Tibial artery (tissue), 4 donors: ENCODE measurements around the gene CNGB1.
A peak's percentile ranks its signal among the peaks of the same experiment; 100 is the strongest.

ENCODE experiments used
- DNase-seq, 2 donors: peaks; one replicate each; pipeline ENCODE4 v3.0.0-alpha.2; 2019
- H3K27ac ChIP-seq, 2 donors: fragments of 200-600 bp; sonication (generic) in 1 of 2; 1 replicate in 1 of 2; 2 replicates in 1 of 2; pipeline ENCODE4 v1.5.1; 2018 to 2019; ENCODE audit warnings: mild to moderate bottlenecking in 1 of 2
- H3K27me3 ChIP-seq, 2 donors: fragments of 200-600 bp; sonication (generic) in 1 of 2; one replicate each; pipeline versions ENCODE4 v1.5.1 to v1.6.0; 2016 to 2019
- H3K36me3 ChIP-seq, 3 donors: fragments of 200-600 bp; sonication (generic) in 2 of 3; one replicate each; pipeline ENCODE4 v1.5.1; 2016 to 2019; ENCODE audit warnings: mild to moderate bottlenecking in 2 of 3
- H3K4me1 ChIP-seq, 4 donors: fragments of 200-600 bp; sonication (generic) in 2 of 4; 1 replicate in 3 of 4; 2 replicates in 1 of 4; pipeline ENCODE4 v1.5.1; 2016 to 2019
- H3K4me3 ChIP-seq, 2 donors: fragments of 200-600 bp; sonication (generic) in 1 of 2; 1 replicate in 1 of 2; 2 replicates in 1 of 2; pipeline ENCODE4 v1.5.1; 2018 to 2019; ENCODE audit warnings: mild to moderate bottlenecking in 2 of 2
- H3K9me3 ChIP-seq, 3 donors: fragments of 200-600 bp; sonication (generic) in 1 of 3; one replicate each; pipeline ENCODE4 v1.5.1; 2016 to 2019
- CTCF ChIP-seq, 2 experiments: fragments of 200-600 bp in 1 of 2; fragments of 450-650 bp in 1 of 2; IDR thresholded peaks; one replicate each; pipeline ENCODE4 v1.5.1; 2017 to 2019; ENCODE audit warnings: antibody characterized with exemption in 2 of 2, mild to moderate bottlenecking in 1 of 2, moderate library complexity in 1 of 2
- intact Hi-C: fragments of 100-400 bp; cut with DNase I; formaldehyde crosslinking; loops from one replicate; pipeline ENCODE4 v1.15.0; 2023; ENCODE audit warnings: low total_unique reads

CNGB1 gene

GRCh38 chr16:57941016-57941664, 29.8 kb downstream of the CNGB1 start:
- peaks cover 0 to 36% of the 10 kb centered on the region in 2 donors for H3K27me3 ChIP-seq
- DNase-seq, result no peak
- no peak for TF ChIP-seq CTCF (IDR thresholded peaks at IDR 0.05)
- intact Hi-C loops, result no loop called here
- H3K9me3 ChIP-seq, result no peaks in the 10 kb centered on the region
- no peak overlapping the region for H3K4me3 ChIP-seq
- H3K4me1 ChIP-seq, result peaks cover 0 to 13% (median 0%) of the 10 kb centered on the region in 4 donors
- H3K27ac ChIP-seq, result no peak overlapping the region
- no peaks in the 10 kb centered on the region for H3K36me3 ChIP-seq

- H3K9me3 ChIP-seq, result no peaks in the 10 kb centered on the region
- H3K27ac ChIP-seq, result no peak overlapping the region
- no peaks in the 10 kb centered on the region for H3K36me3 ChIP-seq
- peaks cover 0 to 41% of the 10 kb centered on the region in 2 donors for H3K27me3 ChIP-seq
- no peak for DNase-seq
- peaks cover 0 to 13% (median 0%) of the 10 kb centered on the region in 4 donors for H3K4me1 ChIP-seq
- H3K4me3 ChIP-seq, result no peak overlapping the region
- intact Hi-C loops, result no loop called here
- no peak for TF ChIP-seq CTCF (IDR thresholded peaks at IDR 0.05)
Measured at GRCh38 chr16:57940382-57940966, 30.5 kb downstream of the CNGB1 start.

DNA sequence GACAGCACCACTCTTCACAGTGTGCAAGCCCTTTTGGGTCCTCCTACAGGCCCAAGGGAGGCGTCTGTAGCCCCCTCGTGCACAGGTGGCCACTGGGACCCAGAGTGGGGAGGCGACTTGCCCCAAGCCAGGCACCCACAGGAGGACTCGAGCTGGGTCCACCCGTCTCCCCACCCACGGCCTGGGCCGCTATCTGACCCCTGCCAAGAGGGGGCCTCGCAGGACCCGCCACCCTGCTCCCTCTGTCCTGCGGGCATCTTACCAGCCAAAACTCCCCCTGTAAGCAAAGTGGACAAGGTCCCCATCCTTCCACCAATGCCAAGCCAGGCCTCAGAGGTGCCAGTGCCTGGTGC, 31.1 kb downstream of the CNGB1 start:
- Histone ChIP-seq H3K9me3 (no peaks in the 10 kb centered on the region), H3K36me3 (no peaks in the 10 kb centered on the region), H3K27ac (no peak overlapping the region), H3K4me1 (peaks cover 0 to 13% (median 0%) of the 10 kb centered on the region in 4 donors), H3K27me3 (peaks cover 0 to 41% of the 10 kb centered on the region in 2 donors), H3K4me3 (no peak overlapping the region)
- no peak for TF ChIP-seq CTCF (IDR thresholded peaks at IDR 0.05)
- intact Hi-C loops, result no loop called here
- no peak for DNase-seq

GRCh38 chr16:57938936-57939871, 31.7 kb downstream of the CNGB1 start:
- no peak for TF ChIP-seq CTCF (IDR thresholded peaks at IDR 0.05)
- H3K4me1 ChIP-seq, result peaks cover 0 to 13% (median 0%) of the 10 kb centered on the region in 4 donors
- DNase-seq, result peak; percentile 47 to 79
- no peaks in the 10 kb centered on the region for H3K9me3 ChIP-seq
- peaks cover 0 to 41% of the 10 kb centered on the region in 2 donors for H3K27me3 ChIP-seq
- no peaks in the 10 kb centered on the region for H3K36me3 ChIP-seq
- intact Hi-C loops, result no loop called here
- no peak overlapping the region for H3K4me3 ChIP-seq
- H3K27ac ChIP-seq, result no peak overlapping the region

GRCh38 chr16:57938484-57938883, 32.4 kb downstream of the CNGB1 start:
- Histone ChIP-seq H3K36me3 (no peaks in the 10 kb centered on the region), H3K9me3 (no peaks in the 10 kb centered on the region), H3K27ac (no peak overlapping the region), H3K4me1 (peaks cover 0 to 13% (median 0%) of the 10 kb centered on the region in 4 donors), H3K4me3 (no peak overlapping the region), H3K27me3 (peaks cover 0 to 41% of the 10 kb centered on the region in 2 donors)
- no peak for TF ChIP-seq CTCF (IDR thresholded peaks at IDR 0.05)
- intact Hi-C loops, result no loop called here
- no peak for DNase-seq
